WTC11 (cell line): ENCODE results near the gene EPC1.

Experiments
- CREB1 ChIP-seq: sonication (generic); formaldehyde crosslinking; IDR thresholded peaks from 2 replicates; pipeline ENCODE4 v1.8.0; 2023; ENCODE audit warnings: mild to moderate bottlenecking, missing genetic modification reagents
- GABPB1 ChIP-seq: sonication (generic); formaldehyde crosslinking; IDR thresholded peaks from 2 replicates; pipeline ENCODE4 v1.8.1; 2023; ENCODE audit warnings: mild to moderate bottlenecking, missing genetic modification reagents
- GTF2I ChIP-seq: fragments of 250-450 bp; sonication (Bioruptor Pico); conservative IDR thresholded peaks from 2 replicates; pipeline ENCODE4 v1.4.0; 2021; ENCODE audit warnings: mild to moderate bottlenecking
- HMGA2 ChIP-seq: fragments of 250-450 bp; sonication (Bioruptor Pico); IDR thresholded peaks from 2 replicates; pipeline ENCODE4 v1.4.0; 2021; ENCODE audit warnings: mild to moderate bottlenecking, moderate library complexity
- NR2C2 ChIP-seq: sonication (generic); formaldehyde crosslinking; IDR thresholded peaks from 2 replicates; pipeline ENCODE4 v1.8.0; 2022; ENCODE audit warnings: mild to moderate bottlenecking, missing genetic modification reagents
- SMAD4 ChIP-seq: sonication (generic); formaldehyde crosslinking; IDR thresholded peaks from 2 replicates; pipeline ENCODE4 v1.8.0; 2022; ENCODE audit warnings: mild to moderate bottlenecking, missing genetic modification reagents
- ZNF671 ChIP-seq: fragments of 250-450 bp; sonication (Bioruptor Pico); IDR thresholded peaks from 2 replicates; pipeline ENCODE4 v1.8.0; 2021; ENCODE audit warnings: mild to moderate bottlenecking
- TF ChIP-seq, protein P1 (sequence below): fragments of 200-600 bp; IDR thresholded peaks from 2 replicates; pipeline ENCODE4 v1.8.0; 2022; ENCODE audit warnings: antibody characterized with exemption
- TF ChIP-seq, protein P2 (sequence below): sonication (generic); formaldehyde crosslinking; IDR thresholded peaks from 2 replicates; pipeline ENCODE4 v1.8.0; 2022; ENCODE audit warnings: mild to moderate bottlenecking, missing genetic modification reagents
- TF ChIP-seq, protein P3 (sequence below): sonication (generic); formaldehyde crosslinking; IDR thresholded peaks from 2 replicates; pipeline ENCODE4 v1.8.1; 2022; ENCODE audit warnings: low read depth, mild to moderate bottlenecking, moderate library complexity, missing genetic modification reagents, borderline replicate concordance
- TF ChIP-seq, protein P4 (sequence below): sonication (generic); formaldehyde crosslinking; IDR thresholded peaks from 2 replicates; pipeline ENCODE4 v1.8.0; 2022; ENCODE audit warnings: missing genetic modification reagents
- TF ChIP-seq, protein P5 (sequence below): sonication (generic); formaldehyde crosslinking; IDR thresholded peaks from 2 replicates; pipeline ENCODE4 v1.8.0; 2023; ENCODE audit warnings: missing genetic modification reagents
- TF ChIP-seq, protein P6 (sequence below): fragments of 250-450 bp; sonication (Bioruptor Pico); conservative IDR thresholded peaks from 2 replicates; pipeline ENCODE4 v1.9.0; 2021; ENCODE audit warnings: mild to moderate bottlenecking
- TF ChIP-seq, protein P7 (sequence below): sonication (generic); formaldehyde crosslinking; IDR thresholded peaks from 2 replicates; pipeline ENCODE4 v1.8.1; 2023; ENCODE audit warnings: mild to moderate bottlenecking, missing genetic modification reagents

DNA sequence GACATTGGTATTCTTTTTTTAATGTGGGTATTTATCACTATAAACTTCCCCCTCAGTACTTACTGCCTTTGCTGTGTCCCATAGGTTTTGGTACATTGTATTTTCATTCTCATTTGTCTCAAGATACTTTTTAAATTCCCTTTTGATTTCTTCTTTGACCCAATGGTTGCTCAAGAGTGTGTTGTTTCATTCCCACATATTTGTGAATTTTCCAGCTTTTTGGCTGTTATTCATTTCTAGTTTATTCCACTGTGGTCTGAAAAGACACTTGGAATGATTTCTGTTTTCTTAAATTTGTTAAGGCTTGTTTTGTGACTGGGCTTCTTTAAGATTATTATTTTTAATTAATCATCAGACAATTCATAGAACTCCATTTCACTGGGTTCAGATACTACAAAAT is 105.0 kb downstream of the EPC1 start:
- TF ChIP-seq, protein P1, sequence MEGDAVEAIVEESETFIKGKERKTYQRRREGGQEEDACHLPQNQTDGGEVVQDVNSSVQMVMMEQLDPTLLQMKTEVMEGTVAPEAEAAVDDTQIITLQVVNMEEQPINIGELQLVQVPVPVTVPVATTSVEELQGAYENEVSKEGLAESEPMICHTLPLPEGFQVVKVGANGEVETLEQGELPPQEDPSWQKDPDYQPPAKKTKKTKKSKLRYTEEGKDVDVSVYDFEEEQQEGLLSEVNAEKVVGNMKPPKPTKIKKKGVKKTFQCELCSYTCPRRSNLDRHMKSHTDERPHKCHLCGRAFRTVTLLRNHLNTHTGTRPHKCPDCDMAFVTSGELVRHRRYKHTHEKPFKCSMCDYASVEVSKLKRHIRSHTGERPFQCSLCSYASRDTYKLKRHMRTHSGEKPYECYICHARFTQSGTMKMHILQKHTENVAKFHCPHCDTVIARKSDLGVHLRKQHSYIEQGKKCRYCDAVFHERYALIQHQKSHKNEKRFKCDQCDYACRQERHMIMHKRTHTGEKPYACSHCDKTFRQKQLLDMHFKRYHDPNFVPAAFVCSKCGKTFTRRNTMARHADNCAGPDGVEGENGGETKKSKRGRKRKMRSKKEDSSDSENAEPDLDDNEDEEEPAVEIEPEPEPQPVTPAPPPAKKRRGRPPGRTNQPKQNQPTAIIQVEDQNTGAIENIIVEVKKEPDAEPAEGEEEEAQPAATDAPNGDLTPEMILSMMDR, result no peak
- TF ChIP-seq, protein P2, sequence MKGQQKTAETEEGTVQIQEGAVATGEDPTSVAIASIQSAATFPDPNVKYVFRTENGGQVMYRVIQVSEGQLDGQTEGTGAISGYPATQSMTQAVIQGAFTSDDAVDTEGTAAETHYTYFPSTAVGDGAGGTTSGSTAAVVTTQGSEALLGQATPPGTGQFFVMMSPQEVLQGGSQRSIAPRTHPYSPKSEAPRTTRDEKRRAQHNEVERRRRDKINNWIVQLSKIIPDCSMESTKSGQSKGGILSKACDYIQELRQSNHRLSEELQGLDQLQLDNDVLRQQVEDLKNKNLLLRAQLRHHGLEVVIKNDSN (CRISPR knock-in tag), result no peak
- TF ChIP-seq, protein P3, sequence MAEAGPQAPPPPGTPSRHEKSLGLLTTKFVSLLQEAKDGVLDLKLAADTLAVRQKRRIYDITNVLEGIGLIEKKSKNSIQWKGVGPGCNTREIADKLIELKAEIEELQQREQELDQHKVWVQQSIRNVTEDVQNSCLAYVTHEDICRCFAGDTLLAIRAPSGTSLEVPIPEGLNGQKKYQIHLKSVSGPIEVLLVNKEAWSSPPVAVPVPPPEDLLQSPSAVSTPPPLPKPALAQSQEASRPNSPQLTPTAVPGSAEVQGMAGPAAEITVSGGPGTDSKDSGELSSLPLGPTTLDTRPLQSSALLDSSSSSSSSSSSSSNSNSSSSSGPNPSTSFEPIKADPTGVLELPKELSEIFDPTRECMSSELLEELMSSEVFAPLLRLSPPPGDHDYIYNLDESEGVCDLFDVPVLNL (CRISPR knock-in tag), result no peak
- TF ChIP-seq CREB1 (CRISPR knock-in tag), result no peak
- TF ChIP-seq SMAD4 (CRISPR knock-in tag), result no peak
- TF ChIP-seq, protein P4, sequence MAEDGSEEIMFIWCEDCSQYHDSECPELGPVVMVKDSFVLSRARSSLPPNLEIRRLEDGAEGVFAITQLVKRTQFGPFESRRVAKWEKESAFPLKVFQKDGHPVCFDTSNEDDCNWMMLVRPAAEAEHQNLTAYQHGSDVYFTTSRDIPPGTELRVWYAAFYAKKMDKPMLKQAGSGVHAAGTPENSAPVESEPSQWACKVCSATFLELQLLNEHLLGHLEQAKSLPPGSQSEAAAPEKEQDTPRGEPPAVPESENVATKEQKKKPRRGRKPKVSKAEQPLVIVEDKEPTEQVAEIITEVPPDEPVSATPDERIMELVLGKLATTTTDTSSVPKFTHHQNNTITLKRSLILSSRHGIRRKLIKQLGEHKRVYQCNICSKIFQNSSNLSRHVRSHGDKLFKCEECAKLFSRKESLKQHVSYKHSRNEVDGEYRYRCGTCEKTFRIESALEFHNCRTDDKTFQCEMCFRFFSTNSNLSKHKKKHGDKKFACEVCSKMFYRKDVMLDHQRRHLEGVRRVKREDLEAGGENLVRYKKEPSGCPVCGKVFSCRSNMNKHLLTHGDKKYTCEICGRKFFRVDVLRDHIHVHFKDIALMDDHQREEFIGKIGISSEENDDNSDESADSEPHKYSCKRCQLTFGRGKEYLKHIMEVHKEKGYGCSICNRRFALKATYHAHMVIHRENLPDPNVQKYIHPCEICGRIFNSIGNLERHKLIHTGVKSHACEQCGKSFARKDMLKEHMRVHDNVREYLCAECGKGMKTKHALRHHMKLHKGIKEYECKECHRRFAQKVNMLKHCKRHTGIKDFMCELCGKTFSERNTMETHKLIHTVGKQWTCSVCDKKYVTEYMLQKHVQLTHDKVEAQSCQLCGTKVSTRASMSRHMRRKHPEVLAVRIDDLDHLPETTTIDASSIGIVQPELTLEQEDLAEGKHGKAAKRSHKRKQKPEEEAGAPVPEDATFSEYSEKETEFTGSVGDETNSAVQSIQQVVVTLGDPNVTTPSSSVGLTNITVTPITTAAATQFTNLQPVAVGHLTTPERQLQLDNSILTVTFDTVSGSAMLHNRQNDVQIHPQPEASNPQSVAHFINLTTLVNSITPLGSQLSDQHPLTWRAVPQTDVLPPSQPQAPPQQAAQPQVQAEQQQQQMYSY (CRISPR knock-in tag), result no peak
- TF ChIP-seq NR2C2, result no peak
- TF ChIP-seq, protein P5, sequence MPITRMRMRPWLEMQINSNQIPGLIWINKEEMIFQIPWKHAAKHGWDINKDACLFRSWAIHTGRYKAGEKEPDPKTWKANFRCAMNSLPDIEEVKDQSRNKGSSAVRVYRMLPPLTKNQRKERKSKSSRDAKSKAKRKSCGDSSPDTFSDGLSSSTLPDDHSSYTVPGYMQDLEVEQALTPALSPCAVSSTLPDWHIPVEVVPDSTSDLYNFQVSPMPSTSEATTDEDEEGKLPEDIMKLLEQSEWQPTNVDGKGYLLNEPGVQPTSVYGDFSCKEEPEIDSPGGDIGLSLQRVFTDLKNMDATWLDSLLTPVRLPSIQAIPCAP (CRISPR knock-in tag), result no peak
- no peak for TF ChIP-seq GABPB1 (CRISPR knock-in tag)
- no peak for TF ChIP-seq ZNF671
- TF ChIP-seq HMGA2 (CRISPR knock-in tag), result no peak
- TF ChIP-seq, protein P6, sequence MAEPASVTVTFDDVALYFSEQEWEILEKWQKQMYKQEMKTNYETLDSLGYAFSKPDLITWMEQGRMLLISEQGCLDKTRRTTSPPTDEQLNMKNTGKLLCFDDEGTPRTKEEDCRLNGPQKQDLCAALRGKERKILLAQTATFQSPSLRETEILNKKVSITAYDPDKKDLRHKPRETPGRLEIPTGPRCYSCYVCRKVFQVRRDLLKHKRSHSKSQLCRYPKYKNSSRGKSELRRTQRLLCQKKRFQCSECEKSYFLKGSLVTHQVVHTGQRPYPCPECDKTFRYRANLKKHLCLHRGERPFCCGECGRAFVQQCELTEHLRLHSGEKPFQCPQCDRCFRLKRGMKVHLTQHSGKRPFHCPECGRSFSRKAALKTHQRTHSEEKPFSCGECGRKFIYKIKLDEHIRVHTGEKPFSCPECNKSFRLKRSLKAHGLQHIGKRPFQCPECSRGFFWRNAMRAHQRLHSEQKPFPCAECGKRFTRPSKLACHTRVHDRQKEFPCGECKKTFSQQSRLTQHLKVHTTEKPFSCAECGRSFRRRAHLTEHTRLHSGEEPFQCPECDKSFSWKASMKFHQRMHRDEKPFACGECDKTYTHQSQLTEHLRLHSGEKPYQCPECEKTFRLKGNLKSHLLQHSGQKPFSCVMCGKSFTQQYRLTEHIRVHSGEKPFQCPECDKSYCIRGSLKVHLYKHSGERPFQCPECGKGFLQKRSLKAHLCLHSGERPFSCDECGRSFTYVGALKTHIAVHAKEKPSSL, result no peak
- TF ChIP-seq GTF2I, result no peak
- TF ChIP-seq, protein P7, sequence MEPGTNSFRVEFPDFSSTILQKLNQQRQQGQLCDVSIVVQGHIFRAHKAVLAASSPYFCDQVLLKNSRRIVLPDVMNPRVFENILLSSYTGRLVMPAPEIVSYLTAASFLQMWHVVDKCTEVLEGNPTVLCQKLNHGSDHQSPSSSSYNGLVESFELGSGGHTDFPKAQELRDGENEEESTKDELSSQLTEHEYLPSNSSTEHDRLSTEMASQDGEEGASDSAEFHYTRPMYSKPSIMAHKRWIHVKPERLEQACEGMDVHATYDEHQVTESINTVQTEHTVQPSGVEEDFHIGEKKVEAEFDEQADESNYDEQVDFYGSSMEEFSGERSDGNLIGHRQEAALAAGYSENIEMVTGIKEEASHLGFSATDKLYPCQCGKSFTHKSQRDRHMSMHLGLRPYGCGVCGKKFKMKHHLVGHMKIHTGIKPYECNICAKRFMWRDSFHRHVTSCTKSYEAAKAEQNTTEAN, result no peak
